ENCODE results near the gene TMEM151A.
"Not testable (repeated sequence)": the region's sequence is repeated elsewhere in the genome, so short reads cannot be mapped to it uniquely, and the experiment has no call there.

The TMEM151A gene

GRCh38 chr11:66291706-66292542 is at the start of gene TMEM151A:
Gene TMEM151A, plus strand, starts transcription at chr11:66291894. Its CDS starts 120 bp downstream, at chr11:66292014.
- no peak for FAIRE-seq

- FAIRE-seq = no peak
Observed at GRCh38 chr11:66242095-66242765, 49.5 kb upstream of the TMEM151A start.

- FAIRE-seq = no peak
Observed at GRCh38 chr11:66243782-66244535, 47.7 kb upstream of the TMEM151A start.

DNA sequence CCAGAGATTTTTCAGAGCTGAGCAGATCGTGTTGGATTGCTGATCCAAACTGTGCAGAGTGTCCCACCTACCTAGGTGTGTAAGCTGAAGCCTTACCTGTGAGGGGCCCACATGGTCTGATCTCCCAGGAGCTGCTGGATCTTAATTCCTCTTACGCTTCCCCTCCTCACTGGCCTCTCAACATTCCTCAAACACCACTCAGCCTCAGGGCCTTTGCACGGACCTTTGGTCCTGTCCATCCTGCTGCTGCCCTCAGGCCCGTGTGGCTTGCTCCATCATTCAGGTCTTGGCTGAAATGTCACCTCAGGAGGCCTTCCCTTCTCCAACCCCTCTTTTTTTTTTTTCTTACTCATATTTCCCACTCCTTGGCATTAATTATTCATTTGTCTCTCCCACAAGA is 44.4 kb upstream of the TMEM151A start:
- no peak for FAIRE-seq

GRCh38 chr11:66247801-66248200 is 43.9 kb upstream of the TMEM151A start:
- no peak for FAIRE-seq

DNA sequence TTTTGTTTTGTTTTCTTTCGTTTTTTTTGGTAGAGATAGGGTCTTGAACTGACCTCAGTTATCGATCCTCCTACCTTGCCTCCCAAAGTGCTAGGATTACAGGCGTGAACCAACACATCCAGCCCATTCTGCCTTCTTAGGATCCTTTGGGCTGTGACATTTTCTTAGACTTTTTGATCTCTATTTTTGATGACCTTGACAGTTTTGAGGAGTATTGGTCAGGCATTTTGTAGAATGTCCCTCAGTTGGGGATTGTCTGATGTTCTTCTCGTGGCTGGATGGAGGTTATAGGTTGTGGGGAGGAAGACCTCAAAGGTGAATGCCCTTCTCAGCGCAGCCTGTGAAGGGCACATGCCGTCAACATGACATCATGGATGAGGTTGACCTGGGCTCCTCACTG is 42.8 kb upstream of the TMEM151A start:
- FAIRE-seq = no peak

DNA sequence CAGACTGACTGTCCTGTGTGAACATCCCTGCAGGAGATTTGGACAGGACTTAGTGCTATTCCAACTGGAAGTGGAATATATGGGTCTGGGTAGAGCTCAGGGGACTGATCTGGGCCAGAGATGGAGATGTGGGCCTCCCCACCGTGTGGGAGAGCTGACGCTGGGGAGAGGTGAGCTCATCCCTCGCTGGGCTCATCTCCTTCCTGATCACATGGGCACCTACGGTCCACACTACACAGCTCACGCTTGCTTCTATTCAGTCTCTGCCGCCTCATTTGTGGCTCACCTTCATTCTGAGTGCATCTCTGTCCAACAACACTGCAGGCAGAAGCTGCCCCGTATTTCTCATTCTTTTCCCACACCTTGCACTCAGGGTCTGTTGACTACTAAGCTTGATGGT is 39.9 kb upstream of the TMEM151A start:
- no peak for FAIRE-seq

GRCh38 chr11:66253081-66253480 is 38.6 kb upstream of the TMEM151A start:
- FAIRE-seq = not testable (repeated sequence)

DNA sequence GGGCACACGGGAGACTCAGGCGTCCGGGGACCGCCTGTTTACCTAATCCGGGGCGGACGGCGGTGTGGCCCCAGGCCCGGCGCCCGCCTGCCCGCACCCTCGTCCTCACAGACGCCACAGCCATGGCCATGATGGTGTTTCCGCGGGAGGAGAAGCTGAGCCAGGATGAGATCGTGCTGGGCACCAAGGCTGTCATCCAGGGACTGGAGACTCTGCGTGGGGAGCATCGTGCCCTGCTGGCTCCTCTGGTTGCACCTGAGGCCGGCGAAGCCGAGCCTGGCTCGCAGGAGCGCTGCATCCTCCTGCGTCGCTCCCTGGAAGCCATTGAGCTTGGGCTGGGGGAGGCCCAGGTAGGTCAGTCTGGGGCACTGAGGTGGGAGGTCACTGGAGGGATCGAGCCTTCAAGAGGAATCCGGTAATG is 33.2 kb upstream of the TMEM151A start:
- no peak for FAIRE-seq

DNA sequence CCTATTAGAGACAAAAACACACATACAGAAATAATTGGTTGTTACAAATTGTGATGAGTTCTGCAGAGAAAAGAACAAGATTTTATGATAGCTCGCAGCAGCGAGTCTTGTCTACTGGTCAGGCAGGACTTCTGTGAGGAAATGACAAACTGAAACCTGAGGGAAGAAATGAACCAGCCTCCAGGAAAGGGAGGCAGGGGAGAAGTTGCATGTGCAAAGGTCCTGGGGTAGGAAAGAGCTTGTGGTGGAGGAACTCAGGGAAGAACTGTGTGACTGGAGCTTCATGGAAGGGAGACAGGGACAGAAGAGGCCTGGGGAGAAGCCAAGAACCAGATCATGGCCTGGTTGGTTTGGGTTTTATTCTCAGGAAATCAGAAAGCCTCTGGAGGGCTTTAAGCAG is 32.5 kb upstream of the TMEM151A start:
- no peak for FAIRE-seq

DNA sequence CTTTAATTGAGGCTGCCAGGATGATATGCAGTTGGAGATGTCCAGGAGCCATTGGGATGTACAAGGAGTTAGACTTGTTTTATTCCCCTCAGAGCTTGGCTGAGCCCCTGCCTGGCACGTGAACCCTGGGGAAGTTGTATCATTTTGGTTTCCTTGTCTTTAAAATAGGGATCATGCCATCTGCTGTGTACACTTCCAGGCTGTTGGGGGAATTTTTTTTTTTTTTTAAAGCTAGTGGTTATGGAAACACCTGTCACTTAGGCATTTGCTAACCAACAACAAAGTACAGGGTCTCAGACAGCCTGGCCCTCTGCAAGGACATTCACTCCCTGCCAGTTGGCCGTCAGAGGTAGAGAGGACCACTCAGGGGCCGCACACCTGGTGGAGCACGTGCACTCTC is 31.7 kb upstream of the TMEM151A start:
- no peak for FAIRE-seq

DNA sequence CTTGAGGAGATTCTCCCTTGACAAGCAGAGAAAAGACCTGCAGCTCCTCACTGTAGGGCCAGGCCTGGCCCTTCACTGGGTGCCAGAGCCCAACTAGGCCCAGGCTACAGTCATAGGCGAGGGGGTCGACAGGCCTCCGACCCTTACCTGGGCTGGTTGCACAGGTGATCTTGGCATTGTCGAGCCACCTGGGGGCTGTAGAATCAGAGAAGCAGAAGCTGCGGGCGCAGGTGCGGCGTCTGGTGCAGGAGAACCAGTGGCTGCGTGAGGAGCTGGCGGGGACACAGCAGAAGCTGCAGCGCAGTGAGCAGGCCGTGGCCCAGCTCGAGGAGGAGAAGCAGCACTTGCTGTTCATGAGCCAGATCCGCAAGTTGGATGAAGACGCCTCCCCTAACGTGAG is 30.1 kb upstream of the TMEM151A start:
- no peak for FAIRE-seq

- no peak for FAIRE-seq
Observed at GRCh38 chr11:66262191-66262590, 29.5 kb upstream of the TMEM151A start.

- no peak for FAIRE-seq
Observed at GRCh38 chr11:66262696-66263095, 29.0 kb upstream of the TMEM151A start.

DNA sequence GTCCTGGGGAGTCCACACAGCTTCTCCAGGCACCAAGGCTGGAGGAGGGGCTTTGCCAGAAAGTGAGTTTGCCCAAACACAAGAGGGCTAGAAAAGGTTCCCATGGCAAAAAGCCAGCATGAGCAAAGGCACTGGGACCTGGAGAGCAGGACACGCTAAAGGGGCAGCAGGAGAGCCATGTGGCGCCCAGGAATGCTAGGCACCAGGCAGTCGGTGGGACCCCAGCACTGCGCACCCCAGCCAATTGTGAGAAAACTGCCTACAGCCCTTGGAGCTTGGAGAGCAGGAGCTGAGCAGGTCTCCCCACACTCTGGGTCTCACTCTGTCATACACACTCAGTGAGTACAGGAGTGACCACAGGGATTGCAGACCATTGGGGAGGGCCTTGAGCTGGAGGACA is 28.5 kb upstream of the TMEM151A start:
- no peak for FAIRE-seq

DNA sequence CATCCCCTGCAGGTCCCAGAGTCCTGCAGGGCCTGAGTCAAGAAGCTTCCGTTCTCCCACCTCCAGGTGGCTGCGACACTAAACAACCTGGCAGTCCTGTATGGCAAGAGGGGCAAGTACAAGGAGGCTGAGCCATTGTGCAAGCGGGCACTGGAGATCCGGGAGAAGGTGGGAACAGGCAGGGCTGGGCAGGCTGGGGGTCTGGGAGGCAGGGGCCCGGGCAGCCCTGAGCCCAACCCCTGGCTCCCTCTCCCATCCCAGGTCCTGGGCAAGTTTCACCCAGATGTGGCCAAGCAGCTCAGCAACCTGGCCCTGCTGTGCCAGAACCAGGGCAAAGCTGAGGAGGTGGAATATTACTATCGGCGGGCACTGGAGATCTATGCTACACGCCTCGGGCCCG is 27.9 kb upstream of the TMEM151A start:
- FAIRE-seq = no peak

- FAIRE-seq = no peak
Observed at GRCh38 chr11:66264383-66264782, 27.3 kb upstream of the TMEM151A start.

- FAIRE-seq = no peak
Observed at GRCh38 chr11:66264914-66265313, 26.8 kb upstream of the TMEM151A start.

DNA sequence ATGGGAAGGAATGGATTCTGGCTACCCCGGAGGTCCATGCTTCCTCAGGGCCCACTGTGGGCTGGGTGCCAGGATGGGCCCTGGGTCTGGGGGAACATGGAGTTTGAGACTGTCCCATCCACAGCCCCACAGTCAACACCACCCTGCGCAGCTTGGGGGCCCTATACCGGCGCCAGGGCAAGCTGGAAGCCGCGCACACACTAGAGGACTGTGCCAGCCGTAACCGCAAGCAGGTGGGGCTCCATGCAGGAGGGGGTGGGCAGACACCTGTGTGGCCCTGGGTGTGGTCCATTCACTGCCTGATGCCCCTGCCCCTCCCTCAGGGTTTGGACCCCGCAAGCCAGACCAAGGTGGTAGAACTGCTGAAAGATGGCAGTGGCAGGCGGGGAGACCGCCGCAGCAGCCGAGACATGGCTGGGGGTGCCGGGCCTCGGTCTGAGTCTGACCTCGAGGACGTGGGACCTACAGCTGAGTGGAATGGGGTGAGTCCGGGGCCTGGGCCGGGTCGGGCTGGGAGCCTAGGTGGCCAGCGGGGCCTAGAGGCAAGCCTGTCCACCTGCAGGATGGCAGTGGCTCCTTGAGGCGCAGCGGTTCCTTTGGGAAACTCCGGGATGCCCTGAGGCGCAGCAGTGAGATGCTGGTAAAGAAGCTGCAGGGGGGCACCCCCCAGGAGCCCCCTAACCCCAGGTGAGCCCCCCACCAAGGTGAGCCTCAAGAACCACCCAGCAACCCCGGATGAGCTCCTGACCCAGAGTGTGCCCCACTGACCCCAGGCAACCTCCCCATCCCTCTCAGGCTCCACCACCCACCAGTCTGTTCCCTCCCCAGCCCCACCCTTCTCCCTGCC is 25.9 kb upstream of the TMEM151A start:
- no peak for FAIRE-seq

GRCh38 chr11:66266378-66267038 is 25.2 kb upstream of the TMEM151A start:
- no peak for FAIRE-seq

DNA sequence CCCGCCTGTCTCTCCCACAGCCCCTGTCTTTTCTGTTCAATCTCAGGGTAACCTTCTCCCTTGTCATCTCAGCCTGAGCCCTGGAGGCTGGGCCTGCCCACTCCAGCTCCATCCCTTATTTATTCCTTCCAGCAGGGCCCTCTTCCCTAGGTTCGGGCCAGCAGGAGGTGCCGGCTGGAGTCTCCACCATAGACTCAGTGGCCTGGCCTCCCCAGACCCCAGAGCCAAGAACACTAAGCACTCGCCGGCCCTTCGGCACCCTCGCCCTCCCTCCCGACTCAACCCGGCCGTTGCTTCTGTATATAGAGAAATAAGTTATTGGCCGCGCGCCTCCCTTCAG is 24.7 kb upstream of the TMEM151A start:
- no peak for FAIRE-seq

Data from endometrium (tissue), 2 donors.